Fibroblast of villous mesenchyme (primary cell): Measurements from ENCODE around the gene TNRC18. TPM values are rescaled to one million over a fixed set of nuclear protein-coding genes. Genes with fewer than 3 reads are reported as not detected.

Source experiments
- DNase-seq: peaks from one replicate; pipeline ENCODE4 v3.0.0-alpha.2; 2010; ENCODE audit warnings: low read depth
- H3K4me3 ChIP-seq: 2 replicates; pipeline ENCODE4 v1.5.1; 2011; ENCODE audit warnings: low read depth, mild to moderate bottlenecking, low read length
- CTCF ChIP-seq: IDR thresholded peaks from 2 replicates; pipeline ENCODE4 v1.5.1; 2012; ENCODE audit warnings: low read depth, mild to moderate bottlenecking, low read length; ENCODE audit not compliant: insufficient read depth
- total RNA-seq: library from RNA; depleted of rRNA; stranded (reverse); fragments of >200 nt; gene quantifications from 2 replicates; pipeline ENCODE4 v1.2.3, GENCODE V29; 2012

Gene TNRC18
- total RNA-seq, 1 donor: 54.4 TPM

GRCh38 chr7:5384618-5385017 is 39.0 kb downstream of the TNRC18 start:
- no peak for DNase-seq
- H3K4me3 ChIP-seq: no peak overlapping the region

GRCh38 chr7:5383314-5384098 is 40.1 kb downstream of the TNRC18 start:
- DNase-seq: no peak

More at GRCh38 chr7:5384618-5385017, 39.0 kb downstream of the TNRC18 start:
- no peak for TF ChIP-seq CTCF

GRCh38 chr7:5382281-5382892 is 41.2 kb downstream of the TNRC18 start:
- TF ChIP-seq CTCF: no peak
- DNase-seq: peak; percentile 25
- no peak overlapping the region for H3K4me3 ChIP-seq

More at GRCh38 chr7:5383314-5384098, 40.1 kb downstream of the TNRC18 start:
- no peak for TF ChIP-seq CTCF
- H3K4me3 ChIP-seq: no peak overlapping the region

- TF ChIP-seq CTCF: no peak
- no peak overlapping the region for H3K4me3 ChIP-seq
- no peak for DNase-seq
Measured at GRCh38 chr7:5381071-5381772, 42.4 kb downstream of the TNRC18 start.

GRCh38 chr7:5380350-5381070 is 43.1 kb downstream of the TNRC18 start:
- no peak for TF ChIP-seq CTCF
- DNase-seq: no peak
- no peak overlapping the region for H3K4me3 ChIP-seq

GRCh38 chr7:5379546-5379945 is 44.1 kb downstream of the TNRC18 start:
- TF ChIP-seq CTCF: no peak
- no peak for DNase-seq
- no peak overlapping the region for H3K4me3 ChIP-seq
